K562 (cell line): ENCODE data around the gene MFSD12. TPM values are rescaled to one million over a fixed set of nuclear protein-coding genes. Genes with fewer than 3 reads are reported as not detected.

ENCODE experiments used
- ATAC-seq: fragments of 200-7000 bp; cut with Tn5 transposase; 3 replicates; pipeline ENCODE4 v1.9.1; 2020; ENCODE audit warnings: moderate library complexity
- BruUV-seq: library from RNA; stranded (reverse); fragments of 400-500 nt; replicated peaks from 2 replicates; lab custom pipeline; 2021; lab: Mats Ljungman, UMichigan
- CTCF ChIA-PET: fragments of 300-600 bp; formaldehyde crosslinking; extraction: SDS; loops from one replicate; lab custom pipeline; 2021; ENCODE audit warnings: low intra/inter-chr PET ratio; lab: Yijun Ruan, JAX
- POLR2A ChIA-PET: fragments of 300-600, 350-650 bp; sonication (Branson Sonifier 250); formaldehyde crosslinking; extraction: SDS; loops from one replicate; lab custom pipeline; 2021; ENCODE audit warnings: antibody characterized with exemption, inconsistent platforms; lab: Yijun Ruan, JAX
- DNase-seq, 4 experiments: peaks; one replicate each; pipeline versions ENCODE4 v3.0.0 to v3.0.0-alpha.2; 2011 to 2018; ENCODE audit warnings: low spot score in 3 of 4, mixed read lengths in 3 of 4; ENCODE audit errors: extremely low read depth in 1 of 4
- FAIRE-seq: peaks from 2 replicates; lab custom pipeline; 2011; peaks lifted over from hg19 to GRCh38; lab: Jason Lieb, UNC
- H2AFZ ChIP-seq: 2 replicates; pipeline ENCODE4 v1.6.0; 2011; ENCODE audit warnings: low read depth, low read length, control low read depth, inconsistent platforms
- H3K27ac ChIP-seq: fragments of 200-600 bp; 3 replicates; pipeline ENCODE4 v1.8.0; 2011; ENCODE audit warnings: low read depth, mild to moderate bottlenecking, control low read depth, inconsistent platforms, low read length, moderate library complexity, mixed read lengths; ENCODE audit errors: extremely low read depth
- H3K27me3 ChIP-seq, 2 experiments: fragments of 300-600 bp in 1 of 2; 2 replicates in 1 of 2; 3 replicates in 1 of 2; pipeline versions ENCODE4 v1.6.0 to v1.8.0; 2011; ENCODE audit warnings: inconsistent platforms in 2 of 2, low read length in 2 of 2, mild to moderate bottlenecking in 1 of 2, mixed read lengths in 1 of 2, moderate library complexity in 1 of 2; ENCODE audit not compliant: control insufficient read depth in 2 of 2, insufficient read depth in 2 of 2
- H3K36me3 ChIP-seq: fragments of 300-600 bp; 3 replicates; pipeline ENCODE4 v1.8.0; 2011; ENCODE audit warnings: mild to moderate bottlenecking, low read length, inconsistent platforms; ENCODE audit not compliant: control insufficient read depth, insufficient read depth
- H3K4me1 ChIP-seq, 2 experiments: fragments of 200-600 bp in 1 of 2; replicated peaks in 1 of 2; 2 replicates in 1 of 2; 3 replicates in 1 of 2; pipeline versions ENCODE4 v1.5.1 to v1.8.0; 2011; ENCODE audit warnings: inconsistent platforms in 2 of 2, low read length in 2 of 2, mild to moderate bottlenecking in 1 of 2, mixed read lengths in 1 of 2, moderate library complexity in 1 of 2; ENCODE audit not compliant: control insufficient read depth in 2 of 2, insufficient read depth in 2 of 2
- H3K4me2 ChIP-seq: 2 replicates; pipeline ENCODE4 v1.6.1; 2011; ENCODE audit warnings: low read length, control low read depth, inconsistent platforms, mixed read lengths; ENCODE audit not compliant: insufficient read depth
- H3K4me3 ChIP-seq: fragments of 200-600 bp; sonication (generic), shearing (Covaris generic); 2 replicates; pipeline ENCODE4 v1.5.1; 2016; ENCODE audit warnings: control low read depth, inconsistent platforms
- H3K79me2 ChIP-seq: fragments of 200-600 bp; 3 replicates; pipeline ENCODE4 v1.8.0; 2011; ENCODE audit warnings: low read length, inconsistent platforms; ENCODE audit not compliant: control insufficient read depth, insufficient read depth
- H3K9ac ChIP-seq, 2 experiments: 2 replicates each; pipeline versions ENCODE4 v1.6.0 to v1.6.1; 2011; ENCODE audit warnings: low read depth in 2 of 2, low read length in 2 of 2, control low read depth in 1 of 2, inconsistent platforms in 1 of 2, mild to moderate bottlenecking in 1 of 2, mixed read lengths in 1 of 2; ENCODE audit not compliant: insufficient read depth in 1 of 2
- H3K9me1 ChIP-seq: one replicate; pipeline ENCODE4 v1.6.0; 2011; ENCODE audit warnings: inconsistent platforms, mild to moderate bottlenecking, low read length, moderate library complexity; ENCODE audit not compliant: control insufficient read depth, insufficient read depth
- H3K9me3 ChIP-seq: replicated peaks from 2 replicates; pipeline ENCODE4 v1.5.1; 2011; ENCODE audit warnings: low read depth, low read length, inconsistent platforms; ENCODE audit not compliant: control insufficient read depth, insufficient read depth
- H4K20me1 ChIP-seq: replicated peaks from 2 replicates; pipeline ENCODE4 v1.6.1; 2011; ENCODE audit warnings: low read length, inconsistent platforms, mixed read lengths; ENCODE audit not compliant: control insufficient read depth, insufficient read depth
- BCL6 ChIP-seq: fragments of 250-450 bp; sonication (Bioruptor Pico); IDR thresholded peaks from 2 replicates; pipeline ENCODE4 v1.4.0; 2020
- ESRRA ChIP-seq: fragments of 450-650 bp; IDR thresholded peaks from 2 replicates; pipeline ENCODE4 v1.6.1; 2014; ENCODE audit warnings: low read depth, mild to moderate bottlenecking, moderate library complexity, borderline replicate concordance
- FOSL1 ChIP-seq: fragments of 200-800 bp; sonication (Bioruptor generic); conservative IDR thresholded peaks from 2 replicates; pipeline ENCODE4 v1.6.1; 2016; ENCODE audit warnings: missing genetic modification characterization, missing compliant biosample characterization
- GTF2E2 ChIP-seq: fragments of 200-800 bp; sonication (Bioruptor generic); IDR thresholded peaks from 2 replicates; pipeline ENCODE4 v1.6.1; 2016; ENCODE audit warnings: missing genetic modification characterization, missing compliant biosample characterization
- JUND ChIP-seq, 2 experiments: IDR thresholded peaks; 2 replicates in 1 of 2; 3 replicates in 1 of 2; pipeline ENCODE4 v1.6.1; 2011; ENCODE audit warnings: borderline replicate concordance in 2 of 2, low read depth in 2 of 2, low read length in 2 of 2, improper control_type of control experiment in 1 of 2, missing biosample characterization in 1 of 2, missing genetic modification characterization in 1 of 2, missing genetic modification reagents in 1 of 2
- MYNN ChIP-seq, 2 experiments: sonication (generic); formaldehyde crosslinking in 1 of 2; IDR thresholded peaks; 2 replicates each; pipeline versions ENCODE4 v1.5.0 to v1.6.1; 2016 to 2020; ENCODE audit warnings: antibody characterized with exemption in 1 of 2, missing genetic modification reagents in 1 of 2
- PTBP1 ChIP-seq: fragments of 200-400 bp; formaldehyde crosslinking; IDR thresholded peaks from 2 replicates; pipeline ENCODE4 v1.6.1; 2017; ENCODE audit warnings: low read depth, low read length
- SMAD1 ChIP-seq: fragments of 150-350 bp; IDR thresholded peaks from 2 replicates; pipeline ENCODE4 v1.6.1; 2014; ENCODE audit warnings: low read length, low read depth; ENCODE audit not compliant: partially characterized antibody
- STAT5A ChIP-seq: IDR thresholded peaks from 2 replicates; pipeline ENCODE4 v1.6.1; 2012; ENCODE audit warnings: low read length, inconsistent platforms, borderline replicate concordance
- TCFL5 ChIP-seq: fragments of 250-450 bp; sonication (Bioruptor Pico); conservative IDR thresholded peaks from 2 replicates; pipeline ENCODE4 v1.6.1; 2021; ENCODE audit warnings: mild to moderate bottlenecking, moderate library complexity, matching md5 sums
- TGIF2 ChIP-seq: sonication (generic); formaldehyde crosslinking; IDR thresholded peaks from 2 replicates; pipeline ENCODE4 v1.8.1; 2022; ENCODE audit warnings: mild to moderate bottlenecking, missing genetic modification reagents, moderate library complexity
- ZFX ChIP-seq: sonication (generic); formaldehyde crosslinking; IDR thresholded peaks from 2 replicates; pipeline ENCODE4 v1.8.0; 2022; ENCODE audit warnings: mild to moderate bottlenecking, missing genetic modification reagents, moderate library complexity
- ZNF75A ChIP-seq: fragments of 450-650 bp; formaldehyde crosslinking; IDR thresholded peaks from 2 replicates; pipeline ENCODE4 v1.4.0; 2020; ENCODE audit warnings: mild to moderate bottlenecking
- WGBS: fragments of 100-300 bp; shearing (Covaris generic); methylation state at CpG from one replicate; pipeline ENCODE4 v1.1.6; 2016; ENCODE audit warnings: low coverage, mixed read lengths; ENCODE audit not compliant: insufficient coverage; ENCODE audit errors: missing lambda C conversion rate; 5-methylcytosine and 5-hydroxymethylcytosine counted together
- in situ Hi-C: fragments of 300-500 bp; cut with MboI; formaldehyde crosslinking; loops from 4 replicates; pipeline ENCODE4 v1.15.0; 2018; ENCODE audit warnings: inconsistent platforms, mixed read lengths
- intact Hi-C: fragments of 100-400 bp; cut with micrococcal nuclease; formaldehyde crosslinking; loops from 2 replicates; pipeline ENCODE4 v1.14.2; 2022
- polyA plus RNA-seq, 8 experiments: library from polyadenylated mRNA; depleted of rRNA in 4 of 8; stranded (reverse) in 5 of 8; unstranded in 3 of 8; fragments of >200 nt; fragmentation: Nextera tagmentation in 2 of 8; fragmentation: Illumina TruSeq in 1 of 8; extraction: Ambion mirVana in 2 of 8; extraction: Trizol in 1 of 8; gene quantifications; 2 replicates each; pipeline versions ENCODE4 v1.2.1 to v1.2.3, GENCODE V29; 2011 to 2014; ENCODE audit warnings: inconsistent platforms in 1 of 8, missing spikeins in 1 of 8
- total RNA-seq, 7 experiments: library from RNA; depleted of rRNA in 6 of 7; stranded (reverse); fragments of >200 nt in 6 of 7; fragmentation: Illumina TruSeq in 2 of 7; extraction: Trizol in 2 of 7; gene quantifications; 2 replicates each; pipeline versions ENCODE4 v1.2.1 to v1.2.3, GENCODE V29; 2011 to 2021; ENCODE audit warnings: low replicate concordance in 1 of 7
- TF ChIP-seq, protein P1 (sequence below): IDR thresholded peaks from 2 replicates; pipeline ENCODE4 v1.6.1; 2012; ENCODE audit warnings: low read depth, low read length, improper control_type of control experiment, borderline replicate concordance
- TF ChIP-seq, protein P2 (sequence below), 2 experiments: fragments of 450-650 bp in 1 of 2; sonication (generic) in 1 of 2; formaldehyde crosslinking in 1 of 2; IDR thresholded peaks in 1 of 2; conservative IDR thresholded peaks in 1 of 2; 2 replicates each; pipeline versions ENCODE4 v1.6.1 to v1.8.1; 2016 to 2023; ENCODE audit warnings: mild to moderate bottlenecking in 2 of 2, moderate library complexity in 2 of 2, inconsistent platforms in 1 of 2, missing genetic modification reagents in 1 of 2
- TF ChIP-seq, protein P3 (sequence below): sonication (generic); formaldehyde crosslinking; IDR thresholded peaks from 2 replicates; pipeline ENCODE4 v1.9.0; 2022; ENCODE audit warnings: mild to moderate bottlenecking, missing genetic modification reagents
- TF ChIP-seq, protein P4 (sequence below), 2 experiments: fragments of 450-650 bp; IDR thresholded peaks; 2 replicates each; pipeline ENCODE4 v1.6.1; 2016

The MFSD12 gene
- total and polyA plus RNA-seq, 9 of the 15 experiments (the other 6 are each of a cell fraction or from before 2014, with no cell fraction given), result 0.69 to 112 (median 31.8) TPM

DNA sequence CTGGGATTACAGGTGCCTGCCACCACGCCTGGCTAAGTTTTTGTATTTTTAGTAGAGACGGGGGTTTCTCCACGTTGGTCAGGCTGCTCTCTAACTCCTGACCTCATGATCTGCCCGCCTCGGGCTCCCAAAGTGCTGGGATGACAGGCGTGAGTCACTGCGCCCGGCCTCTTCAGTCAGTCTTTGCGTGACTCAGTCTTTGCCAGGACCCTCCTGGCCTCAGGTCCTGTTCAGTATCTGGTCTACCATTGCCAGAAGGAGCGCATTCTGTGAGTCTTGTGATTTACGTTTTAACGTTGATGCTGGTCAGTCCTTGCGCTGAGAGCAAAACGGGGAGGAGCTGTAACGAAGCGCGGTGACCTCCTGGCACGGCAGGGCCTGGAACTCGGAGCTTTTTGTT lies 7.8 kb upstream of the MFSD12 start:
- H4K20me1 ChIP-seq, result no peaks in the 10 kb centered on the region
- H3K79me2 ChIP-seq, result no peaks in the 10 kb centered on the region
- FAIRE-seq, result peak; percentile 73
- peak in 1 of 4 experiments; percentile 67 for DNase-seq
- in situ Hi-C loops, result no loop called here
- ChIA-PET CTCF (no interaction called here), POLR2A (interaction anchor here (0.7 to 0.9 kb wide), 2 partner anchors 26 to 197 kb away, joined by 3 read pairs; partner anchors contain the start of gene MRPL54)
- H3K4me1 ChIP-seq, result peaks cover 16 to 54% of the 10 kb centered on the region in 2 experiments; a peak in 4 of 5 replicates
- H3K9me1 ChIP-seq, result no peaks in the 10 kb centered on the region
- peak overlapping the region in 1 of 2 experiments; percentile 0; a peak in 1 of 4 replicates for H3K9ac ChIP-seq
- no peaks in the 10 kb centered on the region for H3K27me3 ChIP-seq
- WGBS, result 46% methylated on average over 19 of the region's 19 CpGs
- H2AFZ ChIP-seq, result no peak overlapping the region
- H3K4me2 ChIP-seq, result no peak overlapping the region; the same call in 1 of the 2 replicates
- H3K27ac ChIP-seq, result peak overlapping the region; percentile 48; the same call in 1 of the 3 replicates
- H3K4me3 ChIP-seq, result no peak overlapping the region
- no peaks in the 10 kb centered on the region for H3K36me3 ChIP-seq
- no peaks in the 10 kb centered on the region for H3K9me3 ChIP-seq
- intact Hi-C loops, result no loop called here
- ATAC-seq, result peak; percentile 16; the same call in 1 of the 3 replicates
- no TSS peak for BruUV-seq
- TF ChIP-seq ZNF75A (CRISPR knock-in tag), result no peak
- TF ChIP-seq ESRRA, result no peak
- TF ChIP-seq, protein P1, sequence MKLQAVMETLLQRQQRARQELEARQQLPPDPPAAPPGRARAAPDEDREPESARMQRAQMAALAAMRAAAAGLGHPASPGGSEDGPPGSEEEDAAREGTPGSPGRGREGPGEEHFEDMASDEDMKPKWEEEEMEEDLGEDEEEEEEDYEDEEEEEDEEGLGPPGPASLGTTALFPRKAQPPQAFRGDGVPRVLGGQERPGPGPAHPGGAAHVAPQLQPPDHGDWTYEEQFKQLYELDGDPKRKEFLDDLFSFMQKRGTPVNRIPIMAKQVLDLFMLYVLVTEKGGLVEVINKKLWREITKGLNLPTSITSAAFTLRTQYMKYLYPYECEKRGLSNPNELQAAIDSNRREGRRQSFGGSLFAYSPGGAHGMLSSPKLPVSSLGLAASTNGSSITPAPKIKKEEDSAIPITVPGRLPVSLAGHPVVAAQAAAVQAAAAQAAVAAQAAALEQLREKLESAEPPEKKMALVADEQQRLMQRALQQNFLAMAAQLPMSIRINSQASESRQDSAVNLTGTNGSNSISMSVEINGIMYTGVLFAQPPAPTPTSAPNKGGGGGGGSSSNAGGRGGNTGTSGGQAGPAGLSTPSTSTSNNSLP, result no peak
- TF ChIP-seq TCFL5, result no peak
- TF ChIP-seq, protein P2, sequence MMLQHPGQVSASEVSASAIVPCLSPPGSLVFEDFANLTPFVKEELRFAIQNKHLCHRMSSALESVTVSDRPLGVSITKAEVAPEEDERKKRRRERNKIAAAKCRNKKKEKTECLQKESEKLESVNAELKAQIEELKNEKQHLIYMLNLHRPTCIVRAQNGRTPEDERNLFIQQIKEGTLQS (IDR thresholded peaks at IDR 0.05), result peak; percentile 81
- TF ChIP-seq, protein P2 (CRISPR knock-in tag; conservative IDR thresholded peaks at IDR 0.05), result no peak
- no peak for TF ChIP-seq MYNN (IDR thresholded peaks at IDR 0.05)
- no peak for TF ChIP-seq MYNN (CRISPR knock-in tag; IDR thresholded peaks at IDR 0.05)
- TF ChIP-seq JUND (IDR thresholded peaks at IDR 0.05; ENCODE audit: borderline replicate concordance, low read depth, low read length), result peak; percentile 81
- TF ChIP-seq JUND (tag; IDR thresholded peaks at IDR 0.05; ENCODE audit: borderline replicate concordance, low read depth, low read length), result no peak; the same call in 2 of the 3 replicates
- no peak for TF ChIP-seq SMAD1
- peak; percentile 92 for TF ChIP-seq FOSL1 (tag)
- no peak for TF ChIP-seq TGIF2
- no peak for TF ChIP-seq ZFX (CRISPR knock-in tag)
- TF ChIP-seq, protein P3, sequence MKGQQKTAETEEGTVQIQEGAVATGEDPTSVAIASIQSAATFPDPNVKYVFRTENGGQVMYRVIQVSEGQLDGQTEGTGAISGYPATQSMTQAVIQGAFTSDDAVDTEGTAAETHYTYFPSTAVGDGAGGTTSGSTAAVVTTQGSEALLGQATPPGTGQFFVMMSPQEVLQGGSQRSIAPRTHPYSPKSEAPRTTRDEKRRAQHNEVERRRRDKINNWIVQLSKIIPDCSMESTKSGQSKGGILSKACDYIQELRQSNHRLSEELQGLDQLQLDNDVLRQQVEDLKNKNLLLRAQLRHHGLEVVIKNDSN (CRISPR knock-in tag), result no peak
- TF ChIP-seq, protein P4, sequence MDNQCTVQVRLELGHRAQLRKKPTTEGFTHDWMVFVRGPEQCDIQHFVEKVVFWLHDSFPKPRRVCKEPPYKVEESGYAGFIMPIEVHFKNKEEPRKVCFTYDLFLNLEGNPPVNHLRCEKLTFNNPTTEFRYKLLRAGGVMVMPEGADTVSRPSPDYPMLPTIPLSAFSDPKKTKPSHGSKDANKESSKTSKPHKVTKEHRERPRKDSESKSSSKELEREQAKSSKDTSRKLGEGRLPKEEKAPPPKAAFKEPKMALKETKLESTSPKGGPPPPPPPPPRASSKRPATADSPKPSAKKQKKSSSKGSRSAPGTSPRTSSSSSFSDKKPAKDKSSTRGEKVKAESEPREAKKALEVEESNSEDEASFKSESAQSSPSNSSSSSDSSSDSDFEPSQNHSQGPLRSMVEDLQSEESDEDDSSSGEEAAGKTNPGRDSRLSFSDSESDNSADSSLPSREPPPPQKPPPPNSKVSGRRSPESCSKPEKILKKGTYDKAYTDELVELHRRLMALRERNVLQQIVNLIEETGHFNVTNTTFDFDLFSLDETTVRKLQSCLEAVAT (IDR thresholded peaks at IDR 0.05), result peak in 1 of 2 experiments; percentile 75; a peak in 1 of 4 replicates
- no peak for TF ChIP-seq STAT5A
- no peak for TF ChIP-seq PTBP1
- TF ChIP-seq BCL6, result no peak
- TF ChIP-seq GTF2E2, result no peak
